Gastroesophageal sphincter (tissue), 4 donors: Measurements from ENCODE around the gene GALNTL6. TPM values are rescaled to one million over a fixed set of nuclear protein-coding genes. Genes with fewer than 3 reads are reported as not detected.

ENCODE experiments used
- ATAC-seq: fragments of 150-250 bp; one replicate; pipeline ENCODE4 v1.9.1; 2016; ENCODE audit warnings: mild to moderate bottlenecking, moderate library complexity
- H3K27ac ChIP-seq, 4 donors: fragments of 200-600 bp; sonication (generic) in 3 of 4; 1 replicate in 3 of 4; 2 replicates in 1 of 4; pipeline ENCODE4 v1.5.1; 2016 to 2019
- H3K27me3 ChIP-seq: fragments of 200-600 bp; sonication (generic); one replicate; pipeline ENCODE4 v1.5.1; 2019
- H3K36me3 ChIP-seq, 2 donors: fragments of 200-600 bp; sonication (generic); one replicate each; pipeline ENCODE4 v1.5.1; 2019; ENCODE audit warnings: control low read depth in 1 of 2
- H3K4me1 ChIP-seq, 3 donors: fragments of 200-600 bp; sonication (generic); 1 replicate in 2 of 3; 2 replicates in 1 of 3; pipeline ENCODE4 v1.5.1; 2016 to 2019; ENCODE audit warnings: control low read depth in 2 of 3
- H3K4me3 ChIP-seq, 2 donors: fragments of 200-600 bp; sonication (generic); one replicate each; pipeline ENCODE4 v1.5.1; 2019; ENCODE audit warnings: mild to moderate bottlenecking in 1 of 2, moderate library complexity in 1 of 2
- H3K9me3 ChIP-seq, 3 donors: fragments of 200-600 bp; sonication (generic); one replicate each; pipeline ENCODE4 v1.5.1; 2017 to 2019; ENCODE audit warnings: control low read depth in 2 of 3
- CTCF ChIP-seq, 4 experiments: fragments of 200-600 bp in 2 of 4; fragments of 450-650 bp in 2 of 4; sonication (generic) in 1 of 4; IDR thresholded peaks; one replicate each; pipeline ENCODE4 v1.5.1; 2017 to 2019; ENCODE audit warnings: antibody characterized with exemption in 4 of 4, mild to moderate bottlenecking in 2 of 4, moderate library complexity in 2 of 4
- EP300 ChIP-seq: sonication (generic); formaldehyde crosslinking; IDR thresholded peaks from one replicate; pipeline ENCODE4 v1.6.1; 2017; ENCODE audit warnings: antibody characterized with exemption, mild to moderate bottlenecking
- POLR2A ChIP-seq, 2 donors: fragments of 450-650 bp; IDR thresholded peaks; one replicate each; pipeline ENCODE4 v1.6.1; 2017; ENCODE audit warnings: antibody characterized with exemption in 2 of 2, mild to moderate bottlenecking in 2 of 2, moderate library complexity in 1 of 2
- POLR2AphosphoS5 ChIP-seq: sonication (generic); formaldehyde crosslinking; IDR thresholded peaks from one replicate; pipeline ENCODE4 v1.6.1; 2017; ENCODE audit warnings: antibody characterized with exemption
- WGBS, 2 donors: methylation state at CpG; one replicate each; pipeline ENCODE4 v1.1.5; 2018; ENCODE audit warnings: low coverage in 1 of 2; 5-methylcytosine and 5-hydroxymethylcytosine counted together
- total RNA-seq, 4 donors: library from RNA; depleted of rRNA; stranded (reverse); fragments of >200 nt; gene quantifications; one replicate each; pipeline ENCODE4 v1.1.0, GENCODE V29; 2016

The GALNTL6 gene
- total RNA-seq, 4 donors from 2014 or later, result not detected

GRCh38 chr4:172780566-172781081 lies 967.4 kb downstream of the GALNTL6 start:
- ATAC-seq, result no peak
- Histone ChIP-seq H3K27me3 (no peaks in the 10 kb centered on the region), H3K9me3 (no peaks in the 10 kb centered on the region), H3K27ac (no peak overlapping the region), H3K4me1 (no peaks in the 10 kb centered on the region), H3K36me3 (no peaks in the 10 kb centered on the region), H3K4me3 (no peak overlapping the region)
- TF ChIP-seq CTCF (IDR thresholded peaks at IDR 0.05) (no peak), POLR2AphosphoS5 (no peak), POLR2A (IDR thresholded peaks at IDR 0.05) (no peak), EP300 (no peak)
- 56 to 71% methylated on average over 3 of the region's 3 CpGs for WGBS, 2 donors

- no peaks in the 10 kb centered on the region for H3K27me3 ChIP-seq
- no peak overlapping the region for H3K27ac ChIP-seq
- WGBS, 2 donors, result 26 to 70% methylated on average over 1 of the region's 1 CpG
- no peaks in the 10 kb centered on the region for H3K36me3 ChIP-seq
- no peak for TF ChIP-seq CTCF (IDR thresholded peaks at IDR 0.05)
- TF ChIP-seq EP300, result no peak
- no peak for TF ChIP-seq POLR2AphosphoS5
- no peak for TF ChIP-seq POLR2A (IDR thresholded peaks at IDR 0.05)
- no peak overlapping the region for H3K4me3 ChIP-seq
- no peaks in the 10 kb centered on the region for H3K4me1 ChIP-seq
- no peaks in the 10 kb centered on the region for H3K9me3 ChIP-seq
- no peak for ATAC-seq
Measured at GRCh38 chr4:172785613-172786012, 972.4 kb downstream of the GALNTL6 start.

- no peak for ATAC-seq
- no peaks in the 10 kb centered on the region for H3K27me3 ChIP-seq
- WGBS, 2 donors, result 20 to 26% methylated on average over 3 to 4 of the region's 4 CpGs
- no peaks in the 10 kb centered on the region for H3K36me3 ChIP-seq
- H3K27ac ChIP-seq, result no peak overlapping the region
- no peak for TF ChIP-seq CTCF (IDR thresholded peaks at IDR 0.05)
- no peak for TF ChIP-seq EP300
- no peak for TF ChIP-seq POLR2AphosphoS5
- no peak for TF ChIP-seq POLR2A (IDR thresholded peaks at IDR 0.05)
- H3K9me3 ChIP-seq, result no peaks in the 10 kb centered on the region
- H3K4me3 ChIP-seq, result no peak overlapping the region
- no peaks in the 10 kb centered on the region for H3K4me1 ChIP-seq
Measured at GRCh38 chr4:172786039-172786792, 973.0 kb downstream of the GALNTL6 start.

DNA sequence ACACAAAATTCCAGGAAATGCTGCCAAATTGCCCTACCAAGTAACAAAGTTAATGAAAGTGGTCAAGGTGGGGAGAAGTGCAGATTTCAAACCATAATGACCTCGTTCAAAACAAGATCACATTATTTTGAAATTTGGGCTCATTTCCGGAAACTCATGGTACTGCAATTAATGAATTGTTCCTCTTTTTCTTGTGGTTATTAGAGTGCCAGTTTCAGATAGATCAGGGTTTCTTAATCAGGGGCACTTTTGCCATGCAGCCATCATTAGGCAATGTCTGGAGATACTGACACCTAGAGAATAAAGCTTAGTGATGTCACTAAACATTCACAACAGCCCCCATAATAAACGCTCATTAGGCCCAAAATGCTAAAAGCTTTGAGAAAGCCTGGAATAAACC lies 973.9 kb downstream of the GALNTL6 start:
- H3K27ac ChIP-seq, result no peak overlapping the region
- TF ChIP-seq CTCF (IDR thresholded peaks at IDR 0.05), result no peak
- no peak for TF ChIP-seq POLR2A (IDR thresholded peaks at IDR 0.05)
- TF ChIP-seq EP300, result no peak
- TF ChIP-seq POLR2AphosphoS5, result no peak
- H3K9me3 ChIP-seq, result no peaks in the 10 kb centered on the region
- H3K4me3 ChIP-seq, result no peak overlapping the region
- H3K4me1 ChIP-seq, result no peaks in the 10 kb centered on the region
- no peaks in the 10 kb centered on the region for H3K36me3 ChIP-seq
- WGBS, 2 donors, result 70 to 92% methylated on average over 2 to 3 of the region's 3 CpGs
- H3K27me3 ChIP-seq, result no peaks in the 10 kb centered on the region
- ATAC-seq, result no peak

- Histone ChIP-seq H3K4me3 (no peak overlapping the region), H3K4me1 (no peaks in the 10 kb centered on the region), H3K27me3 (no peaks in the 10 kb centered on the region), H3K27ac (no peak overlapping the region), H3K36me3 (no peaks in the 10 kb centered on the region), H3K9me3 (no peaks in the 10 kb centered on the region)
- no peak for ATAC-seq
- TF ChIP-seq CTCF (IDR thresholded peaks at IDR 0.05), result no peak
- TF ChIP-seq POLR2A (IDR thresholded peaks at IDR 0.05), result no peak
- no peak for TF ChIP-seq POLR2AphosphoS5
- no peak for TF ChIP-seq EP300
- WGBS, 2 donors, result 86 to 94% methylated on average over 4 of the region's 4 CpGs
Measured at GRCh38 chr4:172791841-172792240, 978.6 kb downstream of the GALNTL6 start.
